Keratinocyte (primary cell): Measurements from ENCODE around the gene STX12. TPM values are rescaled to one million over a fixed set of nuclear protein-coding genes. Genes with fewer than 3 reads are reported as not detected.

ENCODE experiments used
- DNase-seq: peaks from one replicate; pipeline ENCODE4 v3.0.0-alpha.2; 2011; ENCODE audit warnings: low read depth, missing footprints, low spot score
- FAIRE-seq: peaks from 2 replicates; lab custom pipeline; 2011; peaks lifted over from hg19 to GRCh38; lab: Jason Lieb, UNC
- H2AFZ ChIP-seq: 2 replicates; pipeline ENCODE4 v1.6.0; 2012; ENCODE audit warnings: low read length, control low read depth, inconsistent platforms; ENCODE audit not compliant: control insufficient read depth
- H3K27ac ChIP-seq: 2 replicates; pipeline ENCODE4 v1.5.1; 2011; ENCODE audit warnings: low read length; ENCODE audit not compliant: control insufficient read depth, insufficient read depth
- H3K27me3 ChIP-seq: 3 replicates; pipeline ENCODE4 v1.6.0; 2011; ENCODE audit warnings: low read length; ENCODE audit not compliant: control insufficient read depth, insufficient read depth; ENCODE audit errors: extremely low read depth
- H3K36me3 ChIP-seq, 2 experiments: 2 replicates in 1 of 2; 3 replicates in 1 of 2; pipeline ENCODE4 v1.5.1; 2011; ENCODE audit warnings: low read length in 2 of 2, mild to moderate bottlenecking in 1 of 2; ENCODE audit not compliant: control insufficient read depth in 2 of 2, insufficient read depth in 2 of 2; ENCODE audit errors: extremely low read depth in 1 of 2
- H3K4me1 ChIP-seq: 3 replicates; pipeline ENCODE4 v1.5.1; 2011; ENCODE audit warnings: low read length; ENCODE audit not compliant: control insufficient read depth, insufficient read depth; ENCODE audit errors: extremely low read depth
- H3K4me2 ChIP-seq: 3 replicates; pipeline ENCODE4 v1.6.0; 2011; ENCODE audit warnings: low read depth, low read length; ENCODE audit not compliant: control insufficient read depth, insufficient read depth; ENCODE audit errors: extremely low read depth
- H3K4me3 ChIP-seq, 3 experiments: fragments of 200-600 bp in 1 of 3; sonication (generic) in 1 of 3; 2 replicates in 2 of 3; 3 replicates in 1 of 3; pipeline ENCODE4 v1.5.1; 2011 to 2016; ENCODE audit warnings: low read length in 3 of 3, mild to moderate bottlenecking in 3 of 3, control low read depth in 2 of 3, inconsistent platforms in 1 of 3, low read depth in 1 of 3, mixed read lengths in 1 of 3, mixed run types in 1 of 3, moderate library complexity in 1 of 3; ENCODE audit not compliant: control insufficient read depth in 2 of 3, insufficient read depth in 2 of 3; ENCODE audit errors: extremely low read depth in 1 of 3
- H3K79me2 ChIP-seq: 2 replicates; pipeline ENCODE4 v1.6.0; 2012; ENCODE audit warnings: low read length; ENCODE audit not compliant: control insufficient read depth, insufficient read depth
- H3K9ac ChIP-seq: 3 replicates; pipeline ENCODE4 v1.6.0; 2011; ENCODE audit warnings: low read length; ENCODE audit not compliant: control insufficient read depth, insufficient read depth; ENCODE audit errors: extremely low read depth
- H3K9me1 ChIP-seq: 3 replicates; pipeline ENCODE4 v1.6.0; 2011; ENCODE audit warnings: low read length; ENCODE audit not compliant: control insufficient read depth, insufficient read depth; ENCODE audit errors: extremely low read depth
- H3K9me3 ChIP-seq: 2 replicates; pipeline ENCODE4 v1.5.1; 2012; ENCODE audit warnings: low read depth, low read length; ENCODE audit not compliant: control insufficient read depth
- H4K20me1 ChIP-seq: 3 replicates; pipeline ENCODE4 v1.6.0; 2011; ENCODE audit warnings: low read length; ENCODE audit not compliant: control insufficient read depth, insufficient read depth; ENCODE audit errors: extremely low read depth
- CTCF ChIP-seq, 3 experiments: IDR thresholded peaks in 1 of 3; conservative IDR thresholded peaks in 1 of 3; optimal IDR thresholded peaks in 1 of 3; 2 replicates in 2 of 3; 3 replicates in 1 of 3; pipeline versions ENCODE3 to v1.5.1; 2011; ENCODE audit warnings: low read length in 3 of 3, mild to moderate bottlenecking in 3 of 3, moderate library complexity in 2 of 3, control low read depth in 1 of 3, inconsistent platforms in 1 of 3; ENCODE audit not compliant: insufficient read depth in 2 of 3; ENCODE audit errors: extremely low read depth in 1 of 3
- EZH2 ChIP-seq: IDR thresholded peaks from one replicate; pipeline ENCODE4 v1.6.1; 2012; ENCODE audit warnings: inconsistent platforms, mild to moderate bottlenecking, low read length, moderate library complexity
- dilution Hi-C: fragments of 300-500 bp; cut with MboI; formaldehyde crosslinking; loops from one replicate; pipeline ENCODE4 v1.7.0; 2020; ENCODE audit warnings: low sequenced_read_pairs; ENCODE audit not compliant: extremely low pct_ligation_motif_present
- polyA plus RNA-seq, 5 experiments: library from polyadenylated mRNA; depleted of rRNA in 3 of 5; stranded (reverse) in 3 of 5; stranded (forward) in 1 of 5; unstranded in 1 of 5; fragments of >200 nt; gene quantifications; 1 replicate in 1 of 5; 2 replicates in 3 of 5; 3 replicates in 1 of 5; pipeline versions ENCODE4 v1.2.1 to v1.2.3, GENCODE V29; 2011 to 2012; ENCODE audit warnings: missing spikeins in 2 of 5, low read depth in 1 of 5, low replicate concordance in 1 of 5

The STX12 gene
- polyA plus RNA-seq, 1 donor (not counting 4 experiments of a cell fraction or from before 2014, with no cell fraction given) = 29.9 TPM

DNA sequence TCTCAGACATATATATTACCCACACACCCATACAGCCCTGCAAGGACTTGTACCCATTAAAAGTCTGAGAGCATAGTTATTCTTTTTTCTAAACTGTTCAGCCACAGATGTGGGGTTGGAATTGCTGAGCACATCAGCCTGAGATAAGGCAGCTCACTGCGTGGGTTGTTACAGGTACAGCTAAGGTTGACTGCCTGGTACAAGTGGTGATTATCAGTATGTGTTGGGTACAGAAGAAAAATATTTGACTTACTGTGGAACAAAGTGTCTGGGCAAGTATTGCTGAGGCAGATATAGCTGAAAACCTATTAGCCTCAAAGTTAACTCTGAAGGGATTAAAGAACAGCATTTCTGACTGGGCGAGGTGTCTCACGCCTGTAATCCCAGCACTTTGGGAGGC lies 5.0 kb downstream of the STX12 start:
- Histone ChIP-seq H3K9ac (no peak overlapping the region), H3K27ac (no peak overlapping the region), H3K4me3 (no peak overlapping the region), H4K20me1 (no peaks in the 10 kb centered on the region), H3K36me3 (peaks cover 0 to 2% of the 10 kb centered on the region in 2 experiments), H3K9me1 (no peaks in the 10 kb centered on the region), H3K27me3 (no peaks in the 10 kb centered on the region), H3K4me1 (peaks cover 13% of the 10 kb centered on the region), H3K9me3 (no peaks in the 10 kb centered on the region), H3K4me2 (no peak overlapping the region), H3K79me2 (peaks cover 53% of the 10 kb centered on the region), H2AFZ (no peak overlapping the region)
- dilution Hi-C loops = no loop called here
- no peak for FAIRE-seq
- no peak for DNase-seq
- TF ChIP-seq EZH2 (no peak), CTCF (optimal IDR thresholded peaks at IDR 0.05 in 1 of 3, IDR thresholded peaks at IDR 0.05 in 1 of 3, conservative IDR thresholded peaks at IDR 0.05 in 1 of 3; ENCODE audit: extremely low read depth in 1 of 3, insufficient read depth in 2 of 3, low read length in 3 of 3) (no peak)

GRCh38 chr1:27779122-27779521 lies 6.1 kb downstream of the STX12 start:
- no peak overlapping the region for H2AFZ ChIP-seq
- H3K27me3 ChIP-seq = no peaks in the 10 kb centered on the region
- H3K4me2 ChIP-seq = no peak overlapping the region
- DNase-seq = no peak
- no peak overlapping the region for H3K27ac ChIP-seq
- H3K36me3 ChIP-seq = peaks cover 0 to 2% of the 10 kb centered on the region in 2 experiments
- H3K79me2 ChIP-seq = peaks cover 44% of the 10 kb centered on the region
- no peaks in the 10 kb centered on the region for H3K9me1 ChIP-seq
- H3K4me3 ChIP-seq = no peak overlapping the region
- dilution Hi-C loops = no loop called here
- peaks cover 14% of the 10 kb centered on the region for H3K4me1 ChIP-seq
- no peak for TF ChIP-seq EZH2
- no peak overlapping the region for H3K9ac ChIP-seq
- FAIRE-seq = no peak
- H4K20me1 ChIP-seq = no peaks in the 10 kb centered on the region
- no peaks in the 10 kb centered on the region for H3K9me3 ChIP-seq

- no peaks in the 10 kb centered on the region for H3K9me3 ChIP-seq
- H3K9ac ChIP-seq = no peak overlapping the region
- no peaks in the 10 kb centered on the region for H3K36me3 ChIP-seq
- peaks cover 35% of the 10 kb centered on the region for H3K79me2 ChIP-seq
- H3K4me3 ChIP-seq = no peak overlapping the region
- FAIRE-seq (no peak), DNase-seq (no peak)
- no peak for TF ChIP-seq CTCF (optimal IDR thresholded peaks at IDR 0.05 in 1 of 3, IDR thresholded peaks at IDR 0.05 in 1 of 3, conservative IDR thresholded peaks at IDR 0.05 in 1 of 3; ENCODE audit: extremely low read depth in 1 of 3, insufficient read depth in 2 of 3, low read length in 3 of 3)
- TF ChIP-seq EZH2 = no peak
- H2AFZ ChIP-seq = no peak overlapping the region
- dilution Hi-C loops = no loop called here
- no peaks in the 10 kb centered on the region for H3K27me3 ChIP-seq
- H3K27ac ChIP-seq = no peak overlapping the region
- no peaks in the 10 kb centered on the region for H4K20me1 ChIP-seq
- no peak overlapping the region for H3K4me2 ChIP-seq
- no peaks in the 10 kb centered on the region for H3K9me1 ChIP-seq
- peaks cover 15% of the 10 kb centered on the region for H3K4me1 ChIP-seq
Observed at GRCh38 chr1:27782950-27783349, 9.9 kb downstream of the STX12 start.
